Daoy (cell line): Measurements from ENCODE around the gene RPL35. TPM values are rescaled to one million over a fixed set of nuclear protein-coding genes. Genes with fewer than 3 reads are reported as not detected.

Experiments used
- DNase-seq: peaks from one replicate; pipeline ENCODE4 v3.0.0-alpha.2; 2015; ENCODE audit warnings: low read depth
- total RNA-seq: library from RNA; depleted of rRNA; stranded (reverse); fragments of >200 nt; shearing (Covaris generic); gene quantifications from 2 replicates; pipeline ENCODE4 v1.2.3, GENCODE V29; 2014; rRNA removed

The RPL35 gene
- 4,733 and 5,328 TPM in 2 replicates for total RNA-seq

GRCh38 chr9:124861342-124862229 is at the start of gene RPL35, which contains the start of gene ARPC5L:
Gene RPL35, minus strand, starts transcription at chr9:124861957. Its CDS starts 45 bp downstream, at chr9:124861912.
Gene ARPC5L, plus strand, starts transcription at chr9:124862130. Its CDS starts 7,161 bp downstream, at chr9:124869291.
- peak; percentile 99 for DNase-seq

GRCh38 chr9:124908098-124908497 is 46.3 kb upstream of the RPL35 start:
- DNase-seq = no peak

- no peak for DNase-seq
These were observed 45.2 kb upstream of the RPL35 start for GRCh38 chr9:124906966-124907365.

GRCh38 chr9:124899845-124900244 is 38.1 kb upstream of the RPL35 start:
- DNase-seq = no peak

GRCh38 chr9:124897570-124898460 is 36.1 kb upstream of the RPL35 start:
- DNase-seq = no peak

GRCh38 chr9:124894741-124895170 is 33.0 kb upstream of the RPL35 start:
- no peak for DNase-seq

- DNase-seq = no peak
These were observed 32.4 kb upstream of the RPL35 start for GRCh38 chr9:124894035-124894740.

- no peak for DNase-seq
These were observed 28.4 kb upstream of the RPL35 start for GRCh38 chr9:124890179-124890578.

GRCh38 chr9:124889006-124889405 is 27.2 kb upstream of the RPL35 start:
- no peak for DNase-seq

- DNase-seq = no peak
These were observed 26.1 kb upstream of the RPL35 start for GRCh38 chr9:124887832-124888231.

GRCh38 chr9:124886866-124887492 is 25.2 kb upstream of the RPL35 start:
- DNase-seq = no peak

- no peak for DNase-seq
These were observed 24.7 kb upstream of the RPL35 start for GRCh38 chr9:124886461-124886860.

GRCh38 chr9:124885551-124885950 is 23.8 kb upstream of the RPL35 start:
- DNase-seq = no peak

GRCh38 chr9:124884376-124884775 is 22.6 kb upstream of the RPL35 start:
- no peak for DNase-seq

- no peak for DNase-seq
These were observed 20.5 kb upstream of the RPL35 start for GRCh38 chr9:124882231-124882630.

GRCh38 chr9:124881138-124881743 is 19.5 kb upstream of the RPL35 start:
- no peak for DNase-seq

GRCh38 chr9:124880501-124880900 is 18.7 kb upstream of the RPL35 start:
- DNase-seq = no peak

- DNase-seq = no peak
These were observed 17.5 kb upstream of the RPL35 start for GRCh38 chr9:124879226-124879625.

GRCh38 chr9:124878518-124878917 is 16.8 kb upstream of the RPL35 start:
- no peak for DNase-seq

GRCh38 chr9:124878021-124878420 is 16.3 kb upstream of the RPL35 start:
- DNase-seq = no peak
